Ramos (cell line): ENCODE measurements around the gene ICA1L.

Experiments
- in situ Hi-C: fragments of 300-500 bp; cut with MboI; formaldehyde crosslinking; loops from one replicate; pipeline ENCODE4 v1.14.3; 2022; ENCODE audit warnings: low sequenced_read_pairs; ENCODE audit not compliant: unreplicated experiment

Gene ICA1L

GRCh38 chr2:202752071-202752470, 119.5 kb downstream of the ICA1L start:
- in situ Hi-C loops = no loop called here

- in situ Hi-C loops = no loop called here
Observed at GRCh38 chr2:202750763-202751427, 120.7 kb downstream of the ICA1L start.

GRCh38 chr2:202749477-202749876, 122.1 kb downstream of the ICA1L start:
- in situ Hi-C loops = no loop called here

GRCh38 chr2:202743613-202744012, 128.0 kb downstream of the ICA1L start:
- in situ Hi-C loops = no loop called here

DNA sequence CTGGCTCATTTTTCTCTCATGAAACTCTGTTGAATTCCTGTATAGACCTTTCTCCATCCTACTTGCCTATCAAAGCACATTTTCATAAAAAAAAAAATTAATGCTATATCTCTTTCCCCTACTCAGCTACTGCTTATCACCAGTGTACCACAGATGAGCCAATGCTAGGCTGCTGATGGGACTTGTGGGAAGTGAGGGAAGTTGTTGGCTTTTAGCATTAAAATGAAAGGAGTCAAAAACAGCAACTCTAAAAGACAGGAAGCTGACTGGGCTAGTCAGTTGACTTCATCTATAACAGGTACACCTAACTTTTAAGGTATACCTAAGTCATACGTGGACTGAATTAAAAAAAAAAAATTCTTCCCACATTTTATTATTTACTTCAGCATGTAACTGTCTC, 134.7 kb downstream of the ICA1L start:
- in situ Hi-C loops = no loop called here

GRCh38 chr2:202726070-202726469, 145.5 kb downstream of the ICA1L start:
- in situ Hi-C loops = no loop called here

GRCh38 chr2:202723746-202724145, 147.8 kb downstream of the ICA1L start:
- in situ Hi-C loops = no loop called here
